ENCODE measurements around the gene TAOK3. TPM values are rescaled to one million over a fixed set of nuclear protein-coding genes. Genes with fewer than 3 reads are reported as not detected.

The TAOK3 gene
- total RNA-seq, 1 experiment from 2014 or later = 24.1 TPM

- DNase-seq (ENCODE audit: low spot score) = peak; percentile 87
These were observed 35.4 kb downstream of the TAOK3 start for GRCh38 chr12:118337194-118337838.

GRCh38 chr12:118336123-118336522 lies 36.6 kb downstream of the TAOK3 start:
- no peak for DNase-seq (ENCODE audit: low spot score)

- peak; percentile 41 for DNase-seq (ENCODE audit: low spot score)
These were observed 37.7 kb downstream of the TAOK3 start for GRCh38 chr12:118334939-118335567.

- no peak for DNase-seq (ENCODE audit: low spot score)
These were observed 38.5 kb downstream of the TAOK3 start for GRCh38 chr12:118334241-118334640.

- peak; percentile 67 for DNase-seq (ENCODE audit: low spot score)
These were observed 40.2 kb downstream of the TAOK3 start for GRCh38 chr12:118332511-118332910.

- peak; percentile 82 for DNase-seq (ENCODE audit: low spot score)
These were observed 42.2 kb downstream of the TAOK3 start for GRCh38 chr12:118330421-118331018.

GRCh38 chr12:118328486-118329330 lies 44.0 kb downstream of the TAOK3 start:
- DNase-seq (ENCODE audit: low spot score) = no peak

- no peak for DNase-seq (ENCODE audit: low spot score)
These were observed 45.3 kb downstream of the TAOK3 start for GRCh38 chr12:118327391-118327790.

GRCh38 chr12:118326991-118327390 lies 45.7 kb downstream of the TAOK3 start:
- DNase-seq (ENCODE audit: low spot score) = no peak

- DNase-seq (ENCODE audit: low spot score) = no peak
These were observed 47.6 kb downstream of the TAOK3 start for GRCh38 chr12:118325081-118325480.

- no peak for DNase-seq (ENCODE audit: low spot score)
These were observed 53.1 kb downstream of the TAOK3 start for GRCh38 chr12:118319627-118320026.

GRCh38 chr12:118318744-118319143 lies 54.0 kb downstream of the TAOK3 start:
- DNase-seq (ENCODE audit: low spot score) = no peak

- DNase-seq (ENCODE audit: low spot score) = no peak
These were observed 55.0 kb downstream of the TAOK3 start for GRCh38 chr12:118317729-118318128.

GRCh38 chr12:118315821-118316220 lies 56.9 kb downstream of the TAOK3 start:
- DNase-seq (ENCODE audit: low spot score) = no peak

- DNase-seq (ENCODE audit: low spot score) = no peak
These were observed 60.1 kb downstream of the TAOK3 start for GRCh38 chr12:118312578-118312977.

- peak; percentile 44 for DNase-seq (ENCODE audit: low spot score)
These were observed 61.0 kb downstream of the TAOK3 start for GRCh38 chr12:118311666-118312065.

- no peak for DNase-seq (ENCODE audit: low spot score)
These were observed 62.4 kb downstream of the TAOK3 start for GRCh38 chr12:118310320-118310719.

- DNase-seq (ENCODE audit: low spot score) = peak; percentile 83
These were observed 64.7 kb downstream of the TAOK3 start for GRCh38 chr12:118308006-118308405.

- peak; percentile 78 for DNase-seq (ENCODE audit: low spot score)
These were observed 65.4 kb downstream of the TAOK3 start for GRCh38 chr12:118307069-118307954.

GRCh38 chr12:118304093-118304492 lies 68.6 kb downstream of the TAOK3 start:
- DNase-seq (ENCODE audit: low spot score) = no peak

GRCh38 chr12:118302053-118302452 lies 70.7 kb downstream of the TAOK3 start:
- peak; percentile 23 for DNase-seq (ENCODE audit: low spot score)
